Stimulated activated naive CD8-positive, alpha-beta T cell treated with anti-CD3 and anti-CD28 coated beads, Interleukin-15, amount 100 ng/mL, for 72 hours (primary cell): Measurements from ENCODE around the gene STIP1.

Experiments
- ATAC-seq: fragments of 150-1000 bp; cut with Tn5 transposase; 2 replicates; pipeline ENCODE4 v1.10.0; 2021; ENCODE audit warnings: mild to moderate bottlenecking, moderate library complexity
- DNase-seq, 2 donors: peaks; one replicate each; pipeline ENCODE4 v3.0.0; 2021 to 2022
- H3K27ac Mint-ChIP-seq, 2 donors: one replicate each; pipeline ENCODE4 v1.8.0; 2022; ENCODE audit warnings: mild to moderate bottlenecking in 2 of 2, mixed read lengths in 2 of 2, moderate library complexity in 2 of 2
- H3K27me3 Mint-ChIP-seq: one replicate; pipeline ENCODE4 v1.8.0; 2022; ENCODE audit warnings: mixed read lengths
- H3K4me1 Mint-ChIP-seq: one replicate; pipeline ENCODE4 v1.8.0; 2022; ENCODE audit warnings: mild to moderate bottlenecking, mixed read lengths
- H3K4me3 Mint-ChIP-seq, 2 donors: one replicate each; pipeline ENCODE4 v1.8.0; 2022; ENCODE audit warnings: mild to moderate bottlenecking in 2 of 2, mixed read lengths in 2 of 2, moderate library complexity in 1 of 2
- H3K9me3 Mint-ChIP-seq, 2 donors: one replicate each; pipeline ENCODE4 v1.8.0; 2022; ENCODE audit warnings: mixed read lengths in 2 of 2

STIP1 gene

GRCh38 chr11:64223001-64223651, 37.2 kb downstream of the STIP1 start:
- peak overlapping the region in 1 of 2 donors; percentile 80 for H3K27ac Mint-ChIP-seq
- H3K4me1 Mint-ChIP-seq: peaks cover 38% of the 10 kb centered on the region
- no peak for DNase-seq
- H3K9me3 Mint-ChIP-seq: no peaks in the 10 kb centered on the region
- ATAC-seq: no peak
- H3K4me3 Mint-ChIP-seq: no peak overlapping the region
- no peaks in the 10 kb centered on the region for H3K27me3 Mint-ChIP-seq

GRCh38 chr11:64224151-64224890, 38.4 kb downstream of the STIP1 start:
- ATAC-seq (no peak), DNase-seq (no peak)
- Mint-ChIP-seq H3K4me1 (peaks cover 50% of the 10 kb centered on the region), H3K9me3 (no peaks in the 10 kb centered on the region), H3K27ac (peak overlapping the region in 1 of 2 donors; percentile 34), H3K27me3 (no peaks in the 10 kb centered on the region), H3K4me3 (peak overlapping the region; percentile 91 to 93)

GRCh38 chr11:64224891-64225607, 39.1 kb downstream of the STIP1 start:
- no peak for ATAC-seq
- H3K4me3 Mint-ChIP-seq: peak overlapping the region; percentile 91 to 93
- no peaks in the 10 kb centered on the region for H3K27me3 Mint-ChIP-seq
- no peaks in the 10 kb centered on the region for H3K9me3 Mint-ChIP-seq
- H3K27ac Mint-ChIP-seq: peak overlapping the region; percentile 72 to 95
- peaks cover 57% of the 10 kb centered on the region for H3K4me1 Mint-ChIP-seq
- no peak for DNase-seq

- Mint-ChIP-seq H3K9me3 (no peaks in the 10 kb centered on the region), H3K4me3 (peak within 1 kb of the TSS; percentile 91 to 93), H3K4me1 (peaks cover 60% of the 10 kb centered on the region), H3K27me3 (no peaks in the 10 kb centered on the region), H3K27ac (peak within 1 kb of the TSS; percentile 93 to 95)
- peak; percentile 74 for ATAC-seq
- DNase-seq: peak; percentile 89 to 92
Observed at GRCh38 chr11:64225608-64226506, 39.9 kb downstream of the STIP1 start, which contains the start of the genes NUDT22 and TRPT1. Gene NUDT22, plus strand, starts transcription at chr11:64226274. Its CDS starts 379 bp downstream, at chr11:64226653. Gene TRPT1, minus strand, starts transcription at chr11:64226186. Its CDS starts 326 bp downstream, at chr11:64225860.

GRCh38 chr11:64226507-64227051, 40.6 kb downstream of the STIP1 start:
- peaks cover 67% of the 10 kb centered on the region for H3K4me1 Mint-ChIP-seq
- peak overlapping the region; percentile 91 to 93 for H3K4me3 Mint-ChIP-seq
- DNase-seq (peak; percentile 53 to 76), ATAC-seq (peak; percentile 59)
- H3K27ac Mint-ChIP-seq: peak overlapping the region; percentile 93 to 95
- no peaks in the 10 kb centered on the region for H3K9me3 Mint-ChIP-seq
- H3K27me3 Mint-ChIP-seq: no peaks in the 10 kb centered on the region

GRCh38 chr11:64227405-64227956, 41.5 kb downstream of the STIP1 start:
- ATAC-seq (no peak), DNase-seq (peak in 1 of 2 donors; percentile 12)
- no peaks in the 10 kb centered on the region for H3K9me3 Mint-ChIP-seq
- H3K27me3 Mint-ChIP-seq: no peaks in the 10 kb centered on the region
- peaks cover 76% of the 10 kb centered on the region for H3K4me1 Mint-ChIP-seq
- peak overlapping the region; percentile 91 to 93 for H3K4me3 Mint-ChIP-seq
- H3K27ac Mint-ChIP-seq: peak overlapping the region; percentile 93 to 95

- ATAC-seq: no peak
- Mint-ChIP-seq H3K4me3 (peak overlapping the region; percentile 89 to 96), H3K27me3 (no peaks in the 10 kb centered on the region), H3K4me1 (peaks cover 84% of the 10 kb centered on the region), H3K9me3 (no peaks in the 10 kb centered on the region), H3K27ac (peak overlapping the region in 1 of 2 donors; percentile 34)
- DNase-seq: no peak
Observed at GRCh38 chr11:64229090-64229743, 43.2 kb downstream of the STIP1 start.

GRCh38 chr11:64229744-64230170, 43.8 kb downstream of the STIP1 start:
- H3K4me3 Mint-ChIP-seq: peak overlapping the region; percentile 89 to 96
- peaks cover 79% of the 10 kb centered on the region for H3K4me1 Mint-ChIP-seq
- DNase-seq: no peak
- no peak for ATAC-seq
- no peaks in the 10 kb centered on the region for H3K27me3 Mint-ChIP-seq
- H3K9me3 Mint-ChIP-seq: no peaks in the 10 kb centered on the region
- H3K27ac Mint-ChIP-seq: peak overlapping the region; percentile 73 to 96

GRCh38 chr11:64230171-64230984, 44.4 kb downstream of the STIP1 start, which contains the start of gene DNAJC4:
Gene DNAJC4, plus strand, starts transcription at chr11:64230548. Its CDS starts 307 bp downstream, at chr11:64230855.
- Mint-ChIP-seq H3K27ac (peak within 1 kb of the TSS; percentile 77 to 96), H3K27me3 (no peaks in the 10 kb centered on the region), H3K4me1 (peaks cover 79% of the 10 kb centered on the region), H3K4me3 (peak within 1 kb of the TSS; percentile 89 to 96), H3K9me3 (no peaks in the 10 kb centered on the region)
- ATAC-seq (peak; percentile 57), DNase-seq (peak; percentile 83 to 87)

- Mint-ChIP-seq H3K4me1 (peaks cover 81% of the 10 kb centered on the region), H3K27ac (peak overlapping the region in 1 of 2 donors; percentile 77), H3K4me3 (peak overlapping the region; percentile 89 to 96), H3K27me3 (no peaks in the 10 kb centered on the region), H3K9me3 (no peaks in the 10 kb centered on the region)
- ATAC-seq (no peak), DNase-seq (no peak)
Observed at GRCh38 chr11:64230985-64231365, 45.0 kb downstream of the STIP1 start.

- Mint-ChIP-seq H3K9me3 (no peaks in the 10 kb centered on the region), H3K27me3 (no peaks in the 10 kb centered on the region), H3K27ac (no peak overlapping the region), H3K4me3 (peak overlapping the region; percentile 89 to 96), H3K4me1 (peaks cover 85% of the 10 kb centered on the region)
- ATAC-seq: no peak
- no peak for DNase-seq
Observed at GRCh38 chr11:64231546-64231945, 45.6 kb downstream of the STIP1 start.

- ATAC-seq: no peak
- Mint-ChIP-seq H3K27me3 (no peaks in the 10 kb centered on the region), H3K4me1 (peaks cover 85% of the 10 kb centered on the region), H3K9me3 (no peaks in the 10 kb centered on the region), H3K4me3 (peak overlapping the region in 1 of 2 donors; percentile 96), H3K27ac (no peak overlapping the region)
- DNase-seq: no peak
Observed at GRCh38 chr11:64232182-64232966, 46.4 kb downstream of the STIP1 start.
